G401.6 (cell line): ENCODE results near the gene DDC.
"Not testable (repeated sequence)": the region's sequence is repeated elsewhere in the genome, so short reads cannot be mapped to it uniquely, and the experiment has no call there.

Experiments
- FAIRE-seq: peaks from 2 replicates; lab custom pipeline; 2012; peaks lifted over from hg19 to GRCh38; lab: Jason Lieb, UNC

DDC gene

DNA sequence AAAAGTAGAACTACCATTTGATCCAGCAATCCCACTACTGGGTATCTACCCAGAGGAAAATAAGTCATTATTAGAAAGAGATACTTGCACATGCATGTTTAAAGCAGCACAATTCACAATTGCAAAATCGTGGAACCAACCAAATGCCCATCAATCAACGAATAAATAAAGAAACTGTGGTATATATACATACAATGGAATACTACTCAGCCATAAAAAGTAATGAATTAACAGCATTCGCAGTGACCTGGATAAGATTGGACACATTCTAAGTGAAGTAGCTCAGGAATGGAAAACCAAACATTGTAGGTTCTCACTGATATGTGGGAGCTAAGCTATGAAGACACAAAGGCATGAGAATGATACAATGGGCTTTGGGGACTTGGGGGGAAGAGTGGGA lies 45.9 kb downstream of the DDC start:
- not testable (repeated sequence) for FAIRE-seq

- no peak for FAIRE-seq
Observed at GRCh38 chr7:50513166-50513871, 51.9 kb downstream of the DDC start.

DNA sequence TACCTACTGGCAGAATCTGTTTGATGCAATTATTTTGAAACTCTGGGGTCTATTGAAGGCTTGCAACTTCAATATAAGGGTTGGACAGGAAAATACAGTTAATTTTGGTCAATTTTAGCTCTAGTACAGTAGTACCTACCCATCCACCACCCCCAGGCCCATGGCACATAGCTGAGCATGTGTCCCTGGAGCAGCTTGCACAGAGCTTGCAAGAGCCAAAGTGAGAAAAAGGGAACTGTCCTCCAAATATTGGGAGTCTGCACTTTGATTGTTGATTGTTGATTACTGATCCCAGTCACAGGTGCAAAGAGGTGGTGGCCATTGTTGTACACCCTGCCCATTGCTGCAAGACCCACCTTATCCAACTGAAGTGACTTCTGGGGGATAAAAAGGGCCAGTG lies 52.8 kb downstream of the DDC start:
- no peak for FAIRE-seq

DNA sequence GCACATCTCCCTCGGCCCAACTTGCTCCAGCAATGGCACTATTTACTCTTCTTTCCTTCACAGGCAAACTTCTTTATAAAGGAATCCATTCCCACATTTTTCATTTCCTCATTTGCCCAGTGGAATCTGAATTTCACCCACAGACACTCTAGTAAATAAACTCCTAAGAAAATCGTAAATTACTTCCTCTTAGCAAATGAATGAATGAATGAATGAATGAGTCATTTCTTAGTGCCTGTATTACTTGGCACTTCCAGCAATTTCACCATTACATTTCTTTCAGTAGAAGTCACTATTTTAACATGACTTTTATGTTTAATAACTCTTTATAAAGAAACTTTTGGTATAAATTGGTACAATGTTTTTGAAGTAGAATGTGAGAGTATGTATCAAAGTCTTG lies 55.7 kb downstream of the DDC start:
- no peak for FAIRE-seq

GRCh38 chr7:50508471-50508943 lies 56.7 kb downstream of the DDC start:
- no peak for FAIRE-seq

- no peak for FAIRE-seq
Observed at GRCh38 chr7:50507898-50508470, 57.2 kb downstream of the DDC start.

DNA sequence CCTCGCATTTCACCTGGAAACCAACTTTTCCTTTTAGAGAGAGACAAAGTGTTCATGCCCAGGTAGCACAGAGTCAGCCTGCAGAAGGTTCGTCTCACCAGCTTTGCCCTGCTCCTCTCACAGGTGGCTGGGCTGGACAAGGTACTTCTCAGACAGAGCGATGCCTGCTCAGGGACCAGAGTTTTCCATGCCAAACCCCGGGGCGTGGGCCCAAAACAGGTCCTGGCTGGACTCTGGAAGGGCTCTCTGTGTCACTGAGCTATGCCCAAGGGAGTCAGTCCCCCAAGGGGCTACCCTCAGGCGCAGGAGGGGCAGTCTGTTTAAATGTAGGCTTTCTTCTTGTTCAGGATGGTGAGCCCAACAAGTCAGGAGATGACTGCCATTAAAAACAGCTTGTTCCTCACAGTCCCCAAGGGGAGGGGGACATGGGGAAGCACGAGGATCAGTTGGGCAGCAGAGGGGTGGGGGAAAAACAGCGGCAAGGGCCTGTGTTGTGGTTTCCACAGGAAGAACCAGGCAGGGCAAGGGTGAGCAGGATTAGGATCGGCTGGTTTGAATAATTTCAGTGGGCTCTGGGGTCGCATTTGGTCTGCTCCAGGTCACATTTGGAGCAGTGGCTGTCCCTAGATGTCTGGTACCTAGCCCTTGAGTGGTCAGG lies 59.5 kb downstream of the DDC start:
- no peak for FAIRE-seq

GRCh38 chr7:50504646-50505546 lies 60.3 kb downstream of the DDC start:
- no peak for FAIRE-seq

DNA sequence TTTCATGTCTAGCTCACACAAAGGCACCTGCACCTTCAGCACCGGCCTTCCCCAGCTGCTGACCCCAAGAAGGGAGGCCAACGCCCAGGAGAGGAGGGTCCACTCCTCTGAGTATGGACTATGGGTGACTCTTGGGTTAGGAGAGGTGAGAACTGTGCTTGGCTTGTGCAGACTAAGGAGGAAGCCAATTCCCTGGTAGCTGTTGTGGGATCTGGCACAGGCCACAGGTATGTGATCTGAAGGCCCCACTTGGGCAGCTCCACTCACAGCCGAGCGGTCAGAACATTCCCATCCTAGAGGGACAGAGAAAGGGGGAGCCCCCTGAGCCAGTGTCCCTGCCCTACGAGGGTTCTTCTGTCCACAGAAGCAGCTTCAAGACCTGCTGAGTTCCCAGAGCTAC lies 62.3 kb downstream of the DDC start:
- FAIRE-seq: no peak

DNA sequence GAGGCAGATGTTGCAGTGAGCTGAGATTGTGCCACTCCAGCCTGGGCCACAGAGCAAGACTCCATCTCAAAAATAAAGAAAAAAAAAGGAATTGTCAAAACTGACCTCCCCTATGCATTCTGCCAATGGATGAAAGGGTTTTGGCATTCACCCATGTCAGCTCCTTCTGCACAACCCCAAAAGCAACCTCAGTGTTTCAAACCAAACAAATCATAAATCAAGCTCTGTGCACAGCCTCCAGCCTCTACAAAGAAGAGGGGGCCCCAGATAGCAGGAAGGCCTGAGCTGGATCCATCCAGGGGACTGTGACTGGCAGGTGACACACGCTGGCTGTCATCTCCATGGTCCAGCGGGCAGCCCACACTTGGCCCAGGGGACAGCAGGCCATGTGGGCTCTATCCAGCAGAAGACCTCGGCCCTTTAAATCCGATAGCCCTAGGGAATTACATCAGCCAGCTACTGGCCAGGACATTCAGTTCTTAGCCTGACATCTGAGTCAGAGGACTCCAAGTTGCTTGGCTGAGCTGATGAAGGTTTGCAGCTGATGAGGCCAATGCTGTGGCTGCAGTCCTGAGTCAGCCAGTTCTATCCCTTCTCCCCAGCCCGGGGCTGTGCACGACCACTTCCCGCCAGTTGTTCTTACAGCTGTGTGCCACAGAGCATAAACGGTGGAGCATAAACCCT lies 63.1 kb downstream of the DDC start:
- no peak for FAIRE-seq

DNA sequence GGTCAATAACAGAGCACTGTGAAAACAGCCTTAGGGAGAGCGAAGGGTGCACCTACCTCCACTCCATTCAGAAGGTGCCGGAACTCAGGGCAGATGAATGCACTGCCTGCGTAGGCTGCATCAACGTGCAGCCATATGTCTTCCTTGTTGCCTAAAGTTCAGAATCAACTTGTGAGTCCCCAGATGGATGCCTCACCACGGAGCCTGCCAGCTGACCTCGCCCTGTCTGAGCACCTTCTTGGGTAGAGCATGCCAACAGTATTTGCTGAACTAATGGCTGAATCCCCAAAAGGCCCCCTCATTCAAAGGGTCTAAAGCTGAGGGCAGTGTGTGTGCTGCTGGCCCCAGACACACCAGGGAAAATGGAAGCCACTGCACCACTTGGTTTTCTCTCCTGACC lies 66.1 kb downstream of the DDC start:
- no peak for FAIRE-seq

GRCh38 chr7:50497968-50498367 lies 67.2 kb downstream of the DDC start:
- FAIRE-seq: no peak

GRCh38 chr7:50497068-50497642 lies 68.0 kb downstream of the DDC start:
- no peak for FAIRE-seq

- no peak for FAIRE-seq
Observed at GRCh38 chr7:50496569-50496968, 68.6 kb downstream of the DDC start.

DNA sequence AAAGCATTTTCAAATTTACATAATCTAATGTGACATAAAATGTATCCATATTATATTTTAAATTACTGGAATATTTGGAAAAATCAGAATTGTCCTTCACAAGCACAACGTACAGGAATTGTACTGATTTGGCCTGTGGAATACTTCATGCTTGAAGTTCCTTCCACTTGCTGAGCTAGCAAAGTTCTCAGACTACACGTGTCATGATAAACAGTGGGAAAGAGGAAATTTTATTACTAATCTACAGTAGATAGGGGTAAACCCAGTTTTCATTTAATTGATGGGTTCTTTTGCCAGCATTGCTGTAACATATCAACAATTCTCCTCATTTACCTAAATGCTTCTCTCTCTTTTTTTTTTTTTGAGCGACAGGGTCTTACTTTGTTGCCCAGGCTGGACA lies 69.5 kb downstream of the DDC start:
- FAIRE-seq: no peak

DNA sequence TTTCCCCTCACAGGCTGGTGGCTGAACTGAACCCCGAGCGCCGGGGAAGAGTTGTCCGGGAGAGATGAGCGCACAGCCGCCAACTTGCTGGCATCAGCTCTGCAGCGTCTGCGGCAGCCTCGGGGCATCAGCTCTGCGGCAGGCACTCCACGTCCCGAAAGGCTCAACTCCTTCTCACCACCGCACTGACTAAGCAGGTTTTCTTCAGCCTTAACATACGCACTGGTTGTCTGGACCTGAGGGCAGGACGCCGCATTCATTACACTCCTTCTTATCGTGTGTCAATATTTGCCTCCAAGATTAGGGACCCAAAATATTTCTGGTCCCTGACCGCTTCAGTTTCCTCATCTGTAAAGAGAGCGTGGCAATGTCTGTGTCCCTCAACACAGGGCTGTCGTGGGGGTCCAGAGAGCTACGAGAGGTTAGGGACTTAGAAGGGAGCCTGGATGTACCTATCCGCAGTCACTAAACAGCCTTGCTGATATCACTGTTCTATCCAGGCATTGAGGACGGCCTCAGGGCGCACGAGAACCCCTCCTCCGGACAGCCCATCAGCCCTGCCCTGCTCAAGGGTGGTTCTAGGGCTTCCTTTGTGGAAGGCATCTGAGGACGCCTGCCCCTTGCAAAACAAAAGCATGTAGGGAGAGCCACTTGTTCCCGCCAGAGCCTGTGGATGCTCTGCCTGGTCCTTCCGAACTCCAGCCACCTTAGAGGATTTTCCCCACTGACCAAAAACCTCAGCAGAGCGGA lies 72.3 kb downstream of the DDC start:
- no peak for FAIRE-seq

- no peak for FAIRE-seq
Observed at GRCh38 chr7:50491943-50492342, 73.3 kb downstream of the DDC start.

- FAIRE-seq: no peak
Observed at GRCh38 chr7:50491209-50491608, 74.0 kb downstream of the DDC start.

DNA sequence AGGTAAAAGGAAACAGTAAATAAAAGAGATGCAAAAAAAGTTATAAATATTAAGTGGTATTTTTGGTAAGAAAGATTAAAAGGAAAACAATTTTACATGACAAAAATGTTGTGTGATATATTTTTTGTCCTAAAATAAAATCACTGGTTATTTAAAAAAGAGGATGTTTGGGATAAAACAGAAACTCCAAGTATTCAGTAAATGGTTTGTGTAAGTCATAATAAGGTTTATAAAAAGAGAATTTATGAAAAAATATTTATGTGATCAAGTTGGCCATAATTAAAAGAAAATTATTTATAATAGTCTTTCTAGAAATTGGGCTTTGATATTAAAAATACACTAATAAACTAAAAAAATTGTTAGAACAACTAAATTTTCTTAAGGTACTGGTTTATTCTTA lies 76.8 kb downstream of the DDC start:
- no peak for FAIRE-seq

DNA sequence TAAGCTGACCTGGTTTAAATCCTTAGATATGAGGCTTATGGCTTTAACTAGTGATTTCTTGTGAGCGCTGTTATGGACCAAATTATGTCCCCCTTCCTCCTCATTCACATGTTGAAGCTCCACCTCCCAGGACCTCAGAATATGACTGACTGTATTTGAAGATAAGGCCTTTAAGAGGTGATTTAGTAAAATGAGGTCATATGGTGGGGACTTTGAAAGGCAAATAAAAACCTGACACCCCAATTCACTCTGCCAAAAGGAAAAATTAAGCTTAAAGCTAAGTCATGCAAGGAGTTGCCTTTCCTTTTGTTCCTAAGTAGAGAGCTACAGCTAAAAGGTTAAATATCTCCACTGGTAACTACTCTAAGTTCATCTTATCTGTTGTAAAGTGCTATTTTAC lies 78.7 kb downstream of the DDC start:
- no peak for FAIRE-seq

DNA sequence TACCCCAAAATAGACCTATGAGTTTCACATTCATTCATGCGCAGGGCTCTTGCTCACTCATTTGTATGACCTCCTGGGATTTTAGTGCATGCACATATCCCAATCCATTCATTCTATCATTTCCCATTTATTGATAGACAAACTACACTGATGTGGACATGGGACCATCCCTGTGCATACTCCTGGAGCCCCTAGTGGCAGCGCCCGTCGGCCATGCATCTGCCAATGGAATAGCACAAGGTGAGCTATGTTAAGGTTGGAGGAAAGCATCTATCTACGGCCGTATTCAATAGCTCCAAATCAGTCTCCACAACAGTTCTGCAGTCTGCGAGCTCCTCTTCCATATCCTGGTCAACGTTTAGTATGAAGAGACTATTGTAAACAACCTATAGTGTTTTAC lies 83.3 kb downstream of the DDC start:
- FAIRE-seq: no peak
